HK-2 (cell line): Measurements from ENCODE around the gene CMTM2.

Source experiments
- DNase-seq: peaks from one replicate; pipeline ENCODE4 v3.0.0-alpha.2; 2018; ENCODE audit not compliant: unreplicated experiment

CMTM2 gene

GRCh38 chr16:66578651-66579531 lies at the start of gene CMTM2:
Gene CMTM2, plus strand, starts transcription at chr16:66579463. Its CDS starts 145 bp downstream, at chr16:66579608.
- DNase-seq = no peak

GRCh38 chr16:66529475-66529874 lies 49.8 kb upstream of the CMTM2 start:
- no peak for DNase-seq

GRCh38 chr16:66534376-66534799 lies 44.9 kb upstream of the CMTM2 start:
- no peak for DNase-seq

- no peak for DNase-seq
Observed at GRCh38 chr16:66536525-66536924, 42.7 kb upstream of the CMTM2 start.

- DNase-seq = no peak
Observed at GRCh38 chr16:66537236-66537635, 42.0 kb upstream of the CMTM2 start.

- DNase-seq = no peak
Observed at GRCh38 chr16:66538910-66539309, 40.4 kb upstream of the CMTM2 start.

GRCh38 chr16:66539623-66540469 lies 39.4 kb upstream of the CMTM2 start:
- DNase-seq = peak; percentile 66

- no peak for DNase-seq
Observed at GRCh38 chr16:66541388-66542355, 37.6 kb upstream of the CMTM2 start.

GRCh38 chr16:66542396-66542795 lies 36.9 kb upstream of the CMTM2 start:
- DNase-seq = no peak

GRCh38 chr16:66543541-66543940 lies 35.7 kb upstream of the CMTM2 start:
- DNase-seq = no peak

- DNase-seq = no peak
Observed at GRCh38 chr16:66544016-66544757, 35.1 kb upstream of the CMTM2 start.

GRCh38 chr16:66547101-66547989 lies 31.9 kb upstream of the CMTM2 start:
- no peak for DNase-seq

GRCh38 chr16:66548068-66548467 lies 31.2 kb upstream of the CMTM2 start:
- DNase-seq = no peak

GRCh38 chr16:66548868-66549267 lies 30.4 kb upstream of the CMTM2 start:
- DNase-seq = no peak

GRCh38 chr16:66549284-66550131 lies 29.8 kb upstream of the CMTM2 start, which contains the start of gene TK2:
Gene TK2, minus strand, starts transcription at chr16:66550122. Its CDS starts 61 bp downstream, at chr16:66550061.
- DNase-seq = peak; percentile 74

- DNase-seq = peak; percentile 67
Observed at GRCh38 chr16:66551348-66551759, 27.9 kb upstream of the CMTM2 start.

- DNase-seq = no peak
Observed at GRCh38 chr16:66551788-66552285, 27.4 kb upstream of the CMTM2 start.
